DOHH2 (cell line): ENCODE data around the gene PTEN.

Experiments
- CTCF ChIP-seq: fragments of 200-600 bp; sonication (generic); IDR thresholded peaks from one replicate; pipeline ENCODE4 v1.5.1; 2014; ENCODE audit warnings: antibody characterized with exemption, mild to moderate bottlenecking, low read depth, low read length; ENCODE audit not compliant: poor library complexity, severe bottlenecking
- EZH2phosphoT487 ChIP-seq: fragments of 200-600 bp; sonication (generic); IDR thresholded peaks from 2 replicates; pipeline ENCODE4 v1.6.1; 2017; ENCODE audit warnings: borderline replicate concordance, mild to moderate bottlenecking, antibody characterized with exemption, low read length, moderate library complexity, mixed read lengths

- TF ChIP-seq CTCF (no peak), EZH2phosphoT487 (no peak)
These were observed 58.7 kb downstream of the PTEN start for GRCh38 chr10:87921931-87922688.
